A549 (cell line): Measurements from ENCODE around the gene PTPRG. TPM values are rescaled to one million over a fixed set of nuclear protein-coding genes. Genes with fewer than 3 reads are reported as not detected.

Source experiments
- ATAC-seq, 2 experiments: fragments of 200-7000 bp in 1 of 2; fragments of >200 bp in 1 of 2; cut with Nextera tagmentation in 1 of 2; cut with Tn5 transposase in 1 of 2; 3 replicates each; pipeline versions ENCODE4 v1.8.0 to v1.9.1; 2018 to 2020; ENCODE audit warnings: mild to moderate bottlenecking in 1 of 2, moderate library complexity in 1 of 2
- CTCF ChIA-PET: fragments of 300-600 bp; sonication (Branson Sonifier 250); formaldehyde crosslinking; extraction: SDS; loops from one replicate; lab custom pipeline; 2021; ENCODE audit warnings: antibody characterized with exemption, inconsistent platforms; lab: Yijun Ruan, JAX
- POLR2A ChIA-PET: fragments of 350-600 bp; formaldehyde crosslinking; extraction: SDS; loops from one replicate; lab custom pipeline; 2021; ENCODE audit warnings: antibody characterized with exemption, inconsistent platforms; lab: Yijun Ruan, JAX
- DNase-seq, 2 experiments: peaks; one replicate each; pipeline versions ENCODE4 v3.0.0 to v3.0.0-alpha.2; 2011 to 2016; ENCODE audit warnings: low read depth in 1 of 2, low spot score in 1 of 2
- FAIRE-seq: peaks from 2 replicates; lab custom pipeline; 2011; peaks lifted over from hg19 to GRCh38; lab: Jason Lieb, UNC
- H3K27ac ChIP-seq, 2 experiments: fragments of >200 bp; sonication (Bioruptor Twin); formaldehyde crosslinking; 3 replicates each; pipeline ENCODE4 v1.5.1; 2016 to 2017
- H3K4me1 ChIP-seq: fragments of >200 bp; sonication (Bioruptor Twin); formaldehyde crosslinking; 3 replicates; pipeline ENCODE4 v1.6.1; 2016
- H3K4me2 ChIP-seq: fragments of >200 bp; sonication (Bioruptor Twin); formaldehyde crosslinking; 3 replicates; pipeline ENCODE4 v1.6.1; 2016
- H3K4me3 ChIP-seq: fragments of >200 bp; sonication (Bioruptor Twin); formaldehyde crosslinking; 3 replicates; pipeline ENCODE4 v1.5.1; 2016
- H3K9me3 ChIP-seq: fragments of >200 bp; sonication (Bioruptor Twin); formaldehyde crosslinking; 3 replicates; pipeline ENCODE4 v1.6.1; 2016
- CBX8 ChIP-seq: fragments of 200-600 bp; sonication (generic); IDR thresholded peaks from 2 replicates; pipeline ENCODE4 v1.6.1; 2016
- CHD4 ChIP-seq: fragments of 200-600 bp; sonication (generic); IDR thresholded peaks from 2 replicates; pipeline ENCODE4 v1.6.1; 2016; ENCODE audit warnings: antibody characterized with exemption, mild to moderate bottlenecking, borderline replicate concordance
- E2F6 ChIP-seq: IDR thresholded peaks from 2 replicates; pipeline ENCODE4 v1.6.1; 2012; ENCODE audit warnings: low read depth, borderline replicate concordance
- EHMT2 ChIP-seq: fragments of 200-600 bp; sonication (generic); IDR thresholded peaks from 2 replicates; pipeline ENCODE4 v1.6.1; 2016; ENCODE audit warnings: antibody characterized with exemption, low read depth, mild to moderate bottlenecking, moderate library complexity
- FOSB ChIP-seq: fragments of 250-450 bp; sonication (Bioruptor Pico); IDR thresholded peaks from 2 replicates; pipeline ENCODE4 v1.5.0; 2020; ENCODE audit warnings: mild to moderate bottlenecking, moderate library complexity
- HEYL ChIP-seq: fragments of 250-450 bp; sonication (Bioruptor Pico); IDR thresholded peaks from 2 replicates; pipeline ENCODE4 v1.8.0; 2021; ENCODE audit warnings: mild to moderate bottlenecking, moderate library complexity
- HOXB5 ChIP-seq: fragments of 250-450 bp; sonication (Bioruptor Pico); IDR thresholded peaks from 2 replicates; pipeline ENCODE4 v1.5.0; 2020; ENCODE audit warnings: mild to moderate bottlenecking, moderate library complexity
- JUN ChIP-seq, 2 experiments: fragments of >200 bp; sonication (Bioruptor Twin); formaldehyde crosslinking; IDR thresholded peaks; 2 replicates in 1 of 2; 3 replicates in 1 of 2; pipeline ENCODE4 v1.6.1; 2016 to 2017
- KDM5A ChIP-seq: fragments of 200-600 bp; sonication (generic); IDR thresholded peaks from 2 replicates; pipeline ENCODE4 v1.6.1; 2016; ENCODE audit warnings: antibody characterized with exemption, mild to moderate bottlenecking
- MAFK ChIP-seq: fragments of 450-650 bp; IDR thresholded peaks from 2 replicates; pipeline ENCODE4 v1.6.1; 2014; ENCODE audit not compliant: partially characterized antibody
- NR3C1 ChIP-seq: fragments of >200 bp; sonication (Bioruptor Twin); formaldehyde crosslinking; IDR thresholded peaks from 3 replicates; pipeline ENCODE4 v1.6.1; 2017
- PBX3 ChIP-seq: IDR thresholded peaks from 2 replicates; pipeline ENCODE4 v1.6.1; 2012
- POLR2AphosphoS2 ChIP-seq: conservative IDR thresholded peaks from 2 replicates; pipeline ENCODE4 v1.6.1; 2012; ENCODE audit warnings: low read length, improper control_type of control experiment, inconsistent platforms
- RAD21 ChIP-seq, 2 experiments: fragments of >200 bp in 1 of 2; sonication (Bioruptor Twin) in 1 of 2; formaldehyde crosslinking in 1 of 2; IDR thresholded peaks in 1 of 2; conservative IDR thresholded peaks in 1 of 2; 2 replicates in 1 of 2; 3 replicates in 1 of 2; pipeline ENCODE4 v1.6.1; 2012 to 2018; ENCODE audit warnings: inconsistent platforms in 1 of 2
- RFX5 ChIP-seq: fragments of 450-650 bp; IDR thresholded peaks from 2 replicates; pipeline ENCODE4 v1.7.1; 2014; ENCODE audit warnings: antibody characterized with exemption, mild to moderate bottlenecking, moderate library complexity
- SMC3 ChIP-seq: fragments of >200 bp; sonication (Bioruptor Twin); formaldehyde crosslinking; IDR thresholded peaks from 3 replicates; pipeline ENCODE4 v1.6.1; 2018; ENCODE audit warnings: inconsistent platforms
- USF2 ChIP-seq: fragments of 450-650 bp; IDR thresholded peaks from 2 replicates; pipeline ENCODE4 v1.6.1; 2014; ENCODE audit warnings: antibody characterized with exemption
- ZC3H11A ChIP-seq: fragments of 450-650 bp; IDR thresholded peaks from 2 replicates; pipeline ENCODE4 v1.6.1; 2014; ENCODE audit warnings: antibody characterized with exemption, mild to moderate bottlenecking
- WGBS: methylation state at CpG from one replicate; pipeline ENCODE4 v1.1.6; 2017; ENCODE audit errors: missing lambda C conversion rate; 5-methylcytosine and 5-hydroxymethylcytosine counted together
- polyA plus RNA-seq, 4 experiments: library from polyadenylated mRNA; depleted of rRNA in 3 of 4; stranded (reverse); fragments of >200 nt; fragmentation: RNase III in 1 of 4; extraction: RNeasy Plus Mini Kit Qiagen cat#74134 plus additional on column Dnase treatment in 1 of 4; gene quantifications; 2 replicates in 3 of 4; 3 replicates in 1 of 4; pipeline ENCODE4 v1.2.3, GENCODE V29; 2011 to 2017
- TF ChIP-seq, protein P1 (sequence below): IDR thresholded peaks from 2 replicates; pipeline ENCODE4 v1.6.1; 2012
- TF ChIP-seq, protein P2 (sequence below): fragments of >200 bp; sonication (Bioruptor Twin); formaldehyde crosslinking; IDR thresholded peaks from 3 replicates; pipeline ENCODE4 v1.6.1; 2016
- TF ChIP-seq, protein P3 (sequence below): fragments of 250-450 bp; sonication (Bioruptor Pico); IDR thresholded peaks from 2 replicates; pipeline ENCODE4 v1.5.0; 2021; ENCODE audit warnings: mild to moderate bottlenecking, moderate library complexity, borderline replicate concordance

PTPRG gene
- polyA plus RNA-seq, 2 of the 4 experiments (the other 2 are of a cell fraction), result 4.5 to 4.8 TPM

DNA sequence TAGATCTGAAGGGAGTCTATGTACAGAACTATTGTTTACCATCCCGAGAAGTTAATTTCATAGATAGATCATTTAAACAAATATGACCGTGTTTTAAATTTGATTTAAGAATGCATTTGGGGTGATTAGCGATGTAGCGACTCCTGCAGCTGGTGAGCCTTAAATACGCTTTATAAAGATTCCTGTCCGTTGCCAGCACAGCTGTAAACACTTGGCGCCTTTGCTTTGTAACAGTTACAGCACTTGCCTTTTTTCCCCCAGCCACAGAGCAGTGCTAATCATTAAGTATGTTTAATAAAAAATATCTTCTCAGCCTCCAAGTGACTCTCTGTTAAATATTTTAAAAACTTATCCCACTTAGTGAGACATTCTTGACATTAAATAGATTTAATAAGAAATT is 478.2 kb downstream of the PTPRG start:
- CTCF ChIA-PET, result no interaction called here
- no peak for DNase-seq
- no peak for ATAC-seq
- Histone ChIP-seq H3K4me3 (no peak overlapping the region), H3K4me2 (no peak overlapping the region), H3K4me1 (no peaks in the 10 kb centered on the region), H3K9me3 (no peaks in the 10 kb centered on the region), H3K27ac (no peak overlapping the region)
- FAIRE-seq, result no peak
- 65% methylated on average over 7 of the region's 7 CpGs for WGBS
- TF ChIP-seq EHMT2, result no peak
- no peak for TF ChIP-seq RFX5
- TF ChIP-seq SMC3, result no peak
- no peak for TF ChIP-seq KDM5A
- no peak for TF ChIP-seq CBX8
- no peak for TF ChIP-seq E2F6
- TF ChIP-seq JUN (IDR thresholded peaks at IDR 0.05), result no peak
- TF ChIP-seq, protein P1, sequence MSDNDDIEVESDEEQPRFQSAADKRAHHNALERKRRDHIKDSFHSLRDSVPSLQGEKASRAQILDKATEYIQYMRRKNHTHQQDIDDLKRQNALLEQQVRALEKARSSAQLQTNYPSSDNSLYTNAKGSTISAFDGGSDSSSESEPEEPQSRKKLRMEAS, result no peak
- no peak for TF ChIP-seq PBX3
- TF ChIP-seq HEYL (CRISPR knock-in tag), result no peak
- TF ChIP-seq HOXB5 (CRISPR knock-in tag), result no peak
- TF ChIP-seq, protein P2, sequence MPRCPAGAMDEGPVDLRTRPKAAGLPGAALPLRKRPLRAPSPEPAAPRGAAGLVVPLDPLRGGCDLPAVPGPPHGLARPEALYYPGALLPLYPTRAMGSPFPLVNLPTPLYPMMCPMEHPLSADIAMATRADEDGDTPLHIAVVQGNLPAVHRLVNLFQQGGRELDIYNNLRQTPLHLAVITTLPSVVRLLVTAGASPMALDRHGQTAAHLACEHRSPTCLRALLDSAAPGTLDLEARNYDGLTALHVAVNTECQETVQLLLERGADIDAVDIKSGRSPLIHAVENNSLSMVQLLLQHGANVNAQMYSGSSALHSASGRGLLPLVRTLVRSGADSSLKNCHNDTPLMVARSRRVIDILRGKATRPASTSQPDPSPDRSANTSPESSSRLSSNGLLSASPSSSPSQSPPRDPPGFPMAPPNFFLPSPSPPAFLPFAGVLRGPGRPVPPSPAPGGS, result no peak
- POLR2A ChIA-PET, result no interaction called here

DNA sequence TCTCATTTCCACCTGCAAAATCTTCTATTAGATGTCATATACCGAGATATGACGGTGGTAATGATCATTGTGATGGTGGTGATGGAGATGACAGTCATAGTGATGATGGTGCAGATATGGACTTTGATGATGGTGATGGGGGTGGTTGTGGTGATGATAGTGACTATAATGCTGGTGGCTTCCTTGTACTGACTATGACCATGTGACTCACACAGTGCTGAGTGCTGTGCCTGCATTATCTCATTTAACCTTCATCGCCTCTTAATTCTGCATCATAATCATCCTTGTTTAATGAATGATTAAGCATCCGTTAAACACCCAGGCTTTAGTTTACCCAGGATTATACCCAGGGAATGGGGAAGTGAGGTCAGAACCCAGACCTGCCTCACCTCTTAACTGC is 480.3 kb downstream of the PTPRG start:
- WGBS, result 52% methylated on average over 4 of the region's 4 CpGs
- ATAC-seq, result no peak
- TF ChIP-seq USF2 (no peak), PBX3 (no peak), JUN (IDR thresholded peaks at IDR 0.05) (no peak), POLR2AphosphoS2 (no peak)
- TF ChIP-seq, all 56 proteins: peak for 0
- no peak for FAIRE-seq
- Histone ChIP-seq H3K27ac (no peak overlapping the region), H3K9me3 (no peaks in the 10 kb centered on the region), H3K4me2 (no peak overlapping the region), H3K4me3 (no peak overlapping the region), H3K4me1 (no peaks in the 10 kb centered on the region)
- no peak for DNase-seq
- ChIA-PET POLR2A (no interaction called here), CTCF (no interaction called here)

DNA sequence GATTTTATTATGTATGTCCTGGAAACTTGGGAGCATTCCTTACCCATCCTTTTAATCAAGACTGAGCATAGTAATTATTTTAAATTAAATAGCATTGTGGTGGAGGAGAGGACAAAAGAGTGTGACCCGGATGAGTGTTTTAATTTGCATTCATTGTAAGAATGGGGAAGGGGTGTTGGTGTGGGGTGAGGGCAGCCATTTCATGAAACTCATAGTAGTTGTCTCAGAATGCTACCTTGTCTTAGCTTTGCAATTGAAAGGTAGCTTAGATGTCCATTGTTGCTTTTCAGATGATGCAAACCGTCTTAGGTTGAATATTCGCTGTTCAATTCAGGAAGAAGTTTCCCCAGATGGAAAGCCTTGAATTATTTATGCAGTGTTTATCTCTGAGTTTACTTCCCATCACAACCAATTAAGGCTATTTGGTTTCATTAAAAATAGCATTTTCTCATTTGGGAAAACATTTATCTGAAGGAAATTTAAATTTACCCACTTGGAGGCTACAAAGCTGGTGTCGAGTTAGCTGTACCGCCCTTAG is 483.6 kb downstream of the PTPRG start:
- no peak for ATAC-seq
- no peak for FAIRE-seq
- POLR2A ChIA-PET, result no interaction called here

More for the DNA sequence above, 483.6 kb downstream of the PTPRG start:
- TF ChIP-seq USF2, result no peak
- TF ChIP-seq RAD21 (conservative IDR thresholded peaks at IDR 0.05 in 1 of 2, IDR thresholded peaks at IDR 0.05 in 1 of 2), result no peak
- TF ChIP-seq MAFK, result no peak
- no peak for TF ChIP-seq FOSB
- TF ChIP-seq KDM5A, result no peak
- TF ChIP-seq SMC3, result no peak
- TF ChIP-seq PBX3, result no peak
- TF ChIP-seq, protein P3, sequence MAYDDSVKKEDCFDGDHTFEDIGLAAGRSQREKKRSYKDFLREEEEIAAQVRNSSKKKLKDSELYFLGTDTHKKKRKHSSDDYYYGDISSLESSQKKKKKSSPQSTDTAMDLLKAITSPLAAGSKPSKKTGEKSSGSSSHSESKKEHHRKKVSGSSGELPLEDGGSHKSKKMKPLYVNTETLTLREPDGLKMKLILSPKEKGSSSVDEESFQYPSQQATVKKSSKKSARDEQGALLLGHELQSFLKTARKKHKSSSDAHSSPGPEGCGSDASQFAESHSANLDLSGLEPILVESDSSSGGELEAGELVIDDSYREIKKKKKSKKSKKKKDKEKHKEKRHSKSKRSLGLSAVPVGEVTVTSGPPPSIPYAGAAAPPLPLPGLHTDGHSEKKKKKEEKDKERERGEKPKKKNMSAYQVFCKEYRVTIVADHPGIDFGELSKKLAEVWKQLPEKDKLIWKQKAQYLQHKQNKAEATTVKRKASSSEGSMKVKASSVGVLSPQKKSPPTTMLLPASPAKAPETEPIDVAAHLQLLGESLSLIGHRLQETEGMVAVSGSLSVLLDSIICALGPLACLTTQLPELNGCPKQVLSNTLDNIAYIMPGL (CRISPR knock-in tag), result no peak
- no peak for TF ChIP-seq CHD4
- TF ChIP-seq CBX8, result no peak
- no peak for TF ChIP-seq ZC3H11A
- TF ChIP-seq NR3C1, result no peak
- Histone ChIP-seq H3K4me2 (no peak overlapping the region), H3K9me3 (no peaks in the 10 kb centered on the region), H3K4me3 (no peak overlapping the region), H3K4me1 (no peaks in the 10 kb centered on the region), H3K27ac (no peak overlapping the region)
- WGBS, result 64% methylated on average over 5 of the region's 5 CpGs
- CTCF ChIA-PET, result no interaction called here
- DNase-seq, result no peak
